HG02642 (cell line): ENCODE results near the gene SCFD1.
A peak's percentile ranks its signal among the peaks of the same experiment; 100 is the strongest.
"Not testable (repeated sequence)": the region's sequence is repeated elsewhere in the genome, so short reads cannot be mapped to it uniquely, and the experiment has no call there.

Experiments
- ATAC-seq: cut with Tn5 transposase; IDR thresholded peaks from one replicate; pipeline ENCODE4 v1.9.1; 2021; ENCODE audit warnings: mild to moderate bottlenecking; ENCODE audit not compliant: unreplicated experiment, poor library complexity

The SCFD1 gene

DNA sequence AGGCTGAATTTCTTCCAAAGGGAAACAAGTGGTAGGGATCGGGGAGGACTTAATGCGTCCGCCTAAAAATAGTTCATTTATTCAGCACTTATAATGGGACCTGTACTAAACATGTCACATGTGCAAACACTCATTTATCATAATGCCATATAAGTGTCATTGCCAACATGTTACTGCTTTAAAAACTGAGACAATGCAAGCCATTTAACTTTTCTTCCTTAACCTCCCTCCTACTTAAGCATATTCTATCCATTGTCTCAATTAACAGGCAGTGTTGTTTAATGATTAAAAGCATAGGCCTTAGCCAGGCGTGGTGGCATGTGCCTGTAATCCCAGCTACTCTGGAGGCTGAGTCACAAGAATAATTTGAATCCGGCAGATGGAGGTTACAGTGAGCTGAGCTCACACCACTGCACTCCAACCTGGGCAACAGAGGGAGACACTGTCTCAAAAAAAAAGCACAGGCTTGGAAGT lies 13.5 kb upstream of the SCFD1 start:
- no peak for ATAC-seq

DNA sequence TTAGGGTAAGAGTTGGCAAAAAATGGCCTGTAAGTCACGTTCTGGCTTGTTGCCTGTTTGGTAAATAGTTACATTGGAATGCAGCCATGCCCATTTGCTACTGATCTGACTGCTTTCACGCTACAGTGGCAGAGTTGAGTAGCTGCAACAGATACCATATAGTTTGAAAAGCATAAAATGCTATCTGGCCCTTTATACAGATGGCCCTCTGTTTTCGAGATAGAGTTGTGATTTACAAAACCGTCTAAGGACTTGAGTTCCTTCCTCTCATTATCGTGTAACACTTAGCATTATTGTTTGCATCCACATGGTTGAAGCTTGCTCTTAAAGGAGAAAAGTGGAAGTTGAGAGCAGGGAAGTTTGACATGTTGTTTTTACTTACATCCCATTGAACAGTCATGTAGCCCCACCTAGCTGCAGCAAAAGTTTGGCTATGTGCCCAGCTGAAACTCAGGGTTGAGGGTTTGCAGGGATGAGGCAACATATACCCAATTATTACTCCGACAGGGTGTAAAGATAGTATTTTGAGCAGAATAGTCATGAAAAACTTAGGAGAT lies 11.3 kb upstream of the SCFD1 start:
- ATAC-seq: no peak

DNA sequence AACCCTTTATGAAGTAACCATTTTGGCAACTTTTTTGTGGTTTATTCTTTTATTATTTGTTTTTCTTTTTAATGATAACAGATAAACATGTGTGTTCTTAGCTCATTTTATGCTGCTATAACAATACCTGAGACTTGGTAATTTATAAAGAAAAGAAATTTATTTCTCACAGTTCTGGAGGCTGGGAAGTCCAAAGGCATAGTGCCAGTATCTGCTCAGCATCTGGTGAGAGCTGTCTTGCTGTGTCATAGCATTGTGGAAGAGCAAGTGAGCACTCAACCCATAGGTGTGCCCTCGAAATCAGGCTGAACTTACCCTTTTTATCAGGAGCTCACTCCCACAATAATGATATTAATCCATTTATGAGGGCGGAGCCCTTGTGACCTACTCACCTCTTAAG lies 8.0 kb upstream of the SCFD1 start:
- ATAC-seq: no peak

DNA sequence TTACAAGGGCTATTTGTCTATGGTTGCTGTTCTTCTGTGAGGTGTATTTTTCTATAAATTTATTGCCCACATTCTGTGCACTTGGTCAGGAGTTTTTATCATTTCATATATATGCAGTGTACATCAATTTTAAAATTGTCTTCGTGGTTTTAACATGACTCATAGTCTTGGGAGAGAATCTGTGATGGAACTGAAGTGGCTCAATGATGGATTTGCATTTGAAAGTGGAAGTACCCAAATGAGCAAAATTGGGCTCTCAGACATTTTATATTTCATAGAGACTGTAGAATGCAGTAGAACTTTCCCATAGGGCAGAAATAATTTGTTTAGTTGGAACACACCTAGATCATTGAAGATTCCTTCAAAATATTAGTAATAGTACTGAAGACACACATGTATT lies 1.9 kb upstream of the SCFD1 start:
- ATAC-seq: peak; percentile 32

DNA sequence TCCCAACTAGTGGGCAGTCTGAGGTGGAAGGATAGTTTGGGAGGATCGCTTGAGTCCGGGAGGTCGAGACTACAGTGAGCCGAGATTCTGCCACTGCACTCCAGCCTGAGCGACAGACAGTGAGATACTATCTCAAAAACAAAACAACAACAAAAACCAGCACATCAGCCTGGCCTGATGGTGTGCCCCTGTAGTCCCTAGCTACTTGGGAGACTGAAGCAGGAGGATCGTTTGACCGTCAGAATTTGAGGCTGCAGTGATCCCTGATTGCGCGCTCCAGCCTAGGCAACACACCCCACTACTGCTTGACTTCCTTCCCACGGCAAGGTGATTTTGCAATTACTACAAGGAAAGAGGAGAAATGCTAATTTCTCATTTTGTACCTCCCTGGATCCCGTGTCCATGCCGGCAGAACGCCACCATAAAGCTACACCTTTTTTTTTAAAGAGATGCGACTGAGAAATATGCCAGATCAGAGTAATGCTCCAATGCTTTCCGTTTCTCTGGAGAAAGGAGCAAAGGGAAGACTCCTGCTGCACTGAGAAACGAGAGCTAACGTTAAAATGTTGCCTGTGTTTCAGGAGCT lies 672 bp upstream of the SCFD1 start:
- ATAC-seq: no peak

DNA sequence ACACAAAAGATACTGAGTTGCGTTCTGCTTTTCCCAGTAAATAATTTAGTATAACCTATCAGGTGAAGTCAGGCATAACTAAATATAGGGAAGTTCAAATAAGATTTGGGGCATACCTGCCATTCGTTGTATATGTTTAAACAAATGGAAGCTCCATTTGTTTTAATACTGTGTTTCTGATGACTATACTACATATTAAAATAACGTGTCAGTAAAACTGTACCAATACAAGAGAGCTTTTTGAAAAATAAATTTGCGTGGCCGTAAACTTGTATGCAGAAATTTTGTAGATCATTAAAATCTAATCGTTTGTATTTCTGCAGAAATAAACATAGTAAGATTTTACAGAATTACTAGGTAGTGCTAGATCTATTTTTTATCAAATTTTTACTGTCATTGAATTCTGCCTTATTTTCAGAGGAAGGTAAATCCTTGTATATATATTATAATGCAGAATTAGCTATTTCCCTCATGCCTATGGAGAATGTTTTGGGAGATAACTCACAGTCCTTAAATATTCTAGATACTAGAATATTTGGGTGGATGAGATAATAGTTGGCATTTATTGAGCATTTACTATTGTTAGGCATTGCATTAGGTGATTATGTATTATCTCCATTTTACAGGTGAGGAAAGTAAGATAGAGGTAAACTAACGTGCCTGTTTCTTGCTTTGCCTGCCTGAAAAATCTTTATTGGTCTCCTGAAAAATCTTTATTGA lies 1.5 kb downstream of the SCFD1 start:
- no peak for ATAC-seq

DNA sequence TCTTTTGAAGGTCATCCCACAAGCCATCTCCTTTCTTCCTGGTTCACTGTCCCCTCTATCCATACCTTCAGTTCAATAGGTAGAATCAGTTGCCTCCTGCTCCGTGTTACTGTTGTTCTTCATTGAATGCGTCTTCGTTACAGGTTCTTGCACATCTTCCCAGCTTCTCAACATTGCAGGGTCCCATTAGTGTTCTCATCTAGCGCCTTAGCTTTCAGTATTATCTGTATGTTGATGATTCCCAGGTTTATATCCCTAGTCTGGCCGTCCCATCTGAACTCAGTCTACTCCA lies 2.0 kb downstream of the SCFD1 start:
- no peak for ATAC-seq

DNA sequence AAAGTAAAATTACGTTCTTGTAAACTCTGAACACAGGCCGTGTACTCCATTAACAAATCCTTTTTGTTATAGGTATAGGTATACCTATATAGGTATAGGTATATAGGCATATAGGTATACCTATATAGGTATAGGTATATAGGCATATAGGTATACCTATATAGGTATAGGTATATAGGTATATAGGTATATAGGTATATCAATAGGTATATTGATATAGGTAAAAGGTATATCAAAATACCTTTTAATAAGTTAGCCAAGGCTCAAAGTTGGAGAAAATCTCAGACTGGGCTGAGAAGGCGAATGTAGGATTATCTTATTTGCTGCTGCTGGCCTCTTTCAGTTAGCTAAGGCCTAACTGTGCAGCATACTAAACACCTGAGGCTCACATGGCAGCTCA lies 3.4 kb downstream of the SCFD1 start:
- ATAC-seq: no peak

DNA sequence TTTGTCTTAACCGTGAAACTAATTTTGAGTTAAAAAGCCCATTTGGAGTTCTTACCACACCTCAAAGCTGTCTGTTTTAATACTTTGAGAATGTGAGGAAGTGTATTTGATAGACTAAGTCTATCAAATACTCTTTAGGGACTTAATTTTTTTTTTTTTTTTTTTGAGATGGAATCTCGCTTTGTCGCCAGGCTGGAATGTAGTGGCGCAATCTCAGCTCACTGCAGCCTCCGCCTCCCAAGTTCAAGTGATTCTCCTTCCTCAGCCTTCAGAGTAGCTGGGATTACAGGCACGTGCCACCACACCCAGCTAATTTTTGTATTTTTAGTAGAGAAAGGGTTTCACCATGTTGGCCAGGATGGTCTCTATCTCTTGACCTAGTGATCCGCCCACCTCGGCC lies 7.3 kb downstream of the SCFD1 start:
- ATAC-seq: not testable (repeated sequence)

DNA sequence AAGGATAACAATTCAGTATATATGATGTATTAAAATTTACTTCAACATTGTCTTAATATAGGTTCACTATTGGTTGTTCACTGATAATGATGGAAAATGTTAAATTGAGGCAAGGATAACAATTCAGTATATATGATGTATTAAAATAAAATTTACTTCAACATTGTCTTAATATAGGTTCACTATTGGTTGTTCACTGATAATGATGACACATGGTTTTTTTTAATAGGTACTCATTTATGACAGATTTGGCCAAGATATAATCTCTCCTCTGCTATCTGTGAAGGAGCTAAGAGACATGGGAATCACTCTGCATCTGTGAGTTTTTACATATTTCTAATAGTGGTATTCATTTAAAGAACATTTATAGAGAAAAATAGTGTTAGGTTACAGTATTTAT lies 8.1 kb downstream of the SCFD1 start:
- ATAC-seq: no peak

DNA sequence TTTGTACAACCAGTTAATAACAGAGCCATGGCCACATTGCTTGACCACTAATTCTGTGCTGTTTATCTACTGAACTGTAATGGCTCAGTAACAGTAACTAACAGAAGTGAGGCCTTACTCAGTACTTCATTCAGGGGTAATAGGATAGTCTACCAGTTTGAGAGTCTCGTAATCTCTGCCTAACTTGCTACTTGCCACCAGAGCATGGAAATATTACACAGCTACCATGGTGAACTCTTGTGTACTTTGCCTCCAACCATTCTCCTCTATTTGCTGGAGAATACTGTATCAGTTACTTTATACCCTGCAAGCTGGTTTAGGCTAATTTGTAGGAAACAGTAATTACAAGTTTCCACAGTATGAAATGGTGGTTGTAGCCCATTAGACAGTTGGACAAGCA lies 10.6 kb downstream of the SCFD1 start:
- no peak for ATAC-seq

DNA sequence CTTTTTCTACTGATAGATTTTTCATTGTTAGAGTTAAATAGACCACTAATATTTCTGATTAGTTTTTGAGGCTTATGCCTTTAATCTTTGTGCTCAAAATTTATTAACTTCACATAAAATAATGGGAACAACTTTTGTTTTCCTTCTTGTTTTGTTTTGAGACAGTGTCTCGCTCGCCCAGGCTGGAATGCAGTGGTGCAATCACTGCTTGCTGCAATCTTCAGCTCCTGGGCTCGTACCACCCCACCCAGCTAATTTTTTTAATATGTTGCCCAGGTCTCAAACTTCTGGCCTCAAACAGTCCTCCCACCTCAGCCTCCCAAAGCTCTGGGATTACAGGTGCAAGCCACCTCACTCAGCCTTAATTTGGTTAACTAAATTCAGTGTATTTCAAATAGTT lies 16.8 kb downstream of the SCFD1 start:
- ATAC-seq: no peak

DNA sequence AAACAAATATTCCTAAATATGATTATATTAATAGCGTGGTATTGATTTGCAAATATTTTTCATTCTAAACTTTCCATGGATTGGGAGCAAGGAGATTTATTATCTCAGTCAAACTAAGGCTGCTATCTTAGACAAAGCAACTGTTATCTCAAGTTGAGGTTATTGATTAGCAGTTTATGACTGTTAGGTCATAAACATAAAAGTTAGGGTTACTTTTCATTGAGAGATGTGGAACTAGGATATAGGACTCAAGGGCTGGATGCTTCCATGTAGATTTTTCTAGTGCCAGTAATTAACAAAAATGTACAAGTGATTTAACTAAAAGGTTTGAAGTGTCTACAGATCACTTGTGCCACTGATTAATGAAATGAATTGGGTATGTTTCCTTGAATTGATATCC lies 19.1 kb downstream of the SCFD1 start:
- ATAC-seq: no peak

DNA sequence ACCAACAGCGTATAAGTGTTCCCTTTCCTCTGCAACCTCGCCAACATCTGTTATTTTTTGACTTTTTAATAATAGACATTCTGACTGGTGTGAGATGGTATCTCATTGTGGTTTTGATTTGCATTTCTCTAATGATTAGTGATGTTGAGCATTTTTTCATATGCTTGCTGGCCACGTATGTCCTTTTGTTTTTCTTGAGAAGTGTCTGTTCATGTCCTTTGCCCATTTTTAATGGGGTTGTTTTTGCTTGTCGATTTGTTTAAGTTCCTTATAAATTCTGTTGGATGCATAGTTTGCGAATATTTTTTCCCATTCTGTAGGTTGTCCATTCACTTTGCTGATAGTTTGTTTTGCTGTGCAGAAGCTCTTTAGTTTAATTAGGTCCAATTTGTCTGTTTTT lies 22.3 kb downstream of the SCFD1 start:
- not testable (repeated sequence) for ATAC-seq

DNA sequence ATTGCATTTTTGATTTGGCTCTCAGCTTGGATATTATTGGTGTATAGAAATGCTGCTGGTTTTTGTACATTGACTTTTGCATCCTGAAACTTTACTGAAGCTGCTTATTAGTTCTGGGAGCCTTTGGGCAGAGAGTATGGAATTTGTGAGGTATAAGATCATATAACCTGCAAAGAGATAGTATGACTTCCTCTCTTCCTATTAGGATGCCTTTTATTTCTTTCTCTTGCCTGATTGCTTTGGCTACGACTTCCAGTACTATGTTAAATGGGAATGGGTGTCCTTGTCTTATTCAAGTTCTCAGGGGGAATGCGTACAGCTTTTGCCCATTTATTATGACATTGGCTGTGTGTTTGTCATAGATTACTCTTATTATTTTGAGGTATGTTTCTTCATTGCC lies 23.5 kb downstream of the SCFD1 start:
- ATAC-seq: no peak

DNA sequence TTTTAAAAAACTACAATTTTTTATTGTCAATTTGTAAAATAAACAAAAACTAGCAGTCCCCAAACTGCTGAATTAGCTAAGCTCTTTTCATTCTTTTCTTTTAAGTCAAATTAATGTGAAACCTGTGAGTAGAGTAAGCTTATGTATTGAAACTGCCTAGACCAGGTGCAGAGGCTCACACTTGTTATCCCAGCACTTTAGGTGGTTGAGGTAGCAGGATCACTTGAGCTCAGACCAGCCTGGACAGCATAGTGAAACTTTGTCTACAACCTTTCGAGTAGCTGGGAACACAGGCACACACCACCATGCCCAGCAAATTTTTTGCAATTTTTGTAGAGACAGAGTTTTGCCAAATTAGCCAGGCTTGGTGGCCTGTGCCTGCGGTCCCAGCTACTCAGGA lies 26.4 kb downstream of the SCFD1 start:
- peak; percentile 79 for ATAC-seq

DNA sequence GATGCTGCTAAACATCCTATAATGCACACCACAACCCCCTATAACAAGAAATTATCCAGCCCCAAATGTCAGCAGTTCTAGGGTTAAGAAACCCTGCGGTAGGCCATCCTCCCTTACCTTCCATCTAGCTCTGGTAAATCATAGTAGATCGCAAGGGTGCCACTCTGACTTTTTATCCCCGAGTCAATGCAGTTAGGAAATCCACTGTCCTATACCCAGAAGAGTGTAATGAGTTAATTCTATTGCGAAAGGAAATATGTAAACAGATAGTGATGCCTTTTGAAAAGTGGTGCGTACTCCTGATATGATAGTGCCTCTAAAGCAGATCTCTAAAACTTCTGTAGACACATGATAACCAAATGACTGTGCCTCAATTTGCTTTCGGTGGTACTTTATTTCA lies 29.8 kb downstream of the SCFD1 start:
- no peak for ATAC-seq

DNA sequence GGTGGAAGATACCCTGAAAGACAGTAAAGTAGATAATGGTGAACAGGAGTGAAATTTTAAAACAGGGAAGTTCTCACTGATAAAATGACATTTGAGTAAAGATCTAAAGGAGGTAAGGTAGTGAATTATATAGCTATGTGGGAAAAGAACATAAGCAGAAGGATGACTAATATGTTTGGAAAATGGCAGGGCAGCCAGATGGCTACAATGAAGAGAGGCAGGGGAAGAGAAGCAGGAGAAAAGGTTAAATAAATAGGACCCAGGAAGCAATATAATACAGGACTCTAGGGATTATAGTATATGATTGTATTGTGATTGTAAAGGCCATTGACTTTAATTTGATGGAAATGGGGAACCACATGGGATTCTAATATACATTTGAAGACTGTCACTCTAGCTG lies 33.0 kb downstream of the SCFD1 start:
- ATAC-seq: no peak

DNA sequence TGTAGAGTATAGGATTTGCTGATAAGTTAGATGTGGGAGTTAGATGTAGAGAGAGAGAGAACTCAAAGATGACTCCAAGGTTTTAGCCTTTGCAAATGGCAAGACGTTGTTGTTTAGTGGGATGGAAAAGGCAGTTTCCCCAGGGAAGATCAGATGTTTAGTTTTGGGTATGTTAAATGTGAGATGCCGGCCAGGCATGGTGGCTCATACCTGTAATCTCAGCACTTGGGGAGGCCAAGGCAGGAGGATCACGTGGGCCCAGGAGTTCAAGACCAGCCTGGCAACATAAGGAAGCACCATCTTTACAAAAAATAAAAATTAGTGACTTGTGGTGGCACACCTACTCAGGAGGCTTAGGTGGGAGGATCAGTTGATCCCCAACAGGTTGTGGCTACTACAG lies 33.5 kb downstream of the SCFD1 start:
- ATAC-seq: no peak

DNA sequence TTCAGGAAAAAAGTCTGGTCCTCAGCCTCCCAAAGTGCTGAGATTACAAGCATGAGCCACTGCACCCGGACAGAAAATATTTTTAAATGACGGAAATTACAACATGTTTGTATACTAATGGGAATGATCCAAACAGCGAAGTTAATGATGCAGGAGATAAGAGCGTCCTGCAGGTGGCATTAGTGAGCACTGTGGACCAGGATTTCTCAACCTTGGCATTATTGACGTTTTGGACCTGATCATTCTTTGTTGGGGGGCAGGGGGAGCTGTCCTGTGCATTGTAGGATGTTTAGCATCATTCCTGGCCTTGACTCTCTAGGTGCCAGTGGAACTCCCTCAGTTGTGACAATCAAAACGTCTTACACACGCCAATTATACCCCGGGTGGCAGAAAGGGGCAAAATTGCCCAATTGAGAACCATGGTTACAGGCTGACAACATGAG lies 34.1 kb downstream of the SCFD1 start:
- peak; percentile 50 for ATAC-seq

DNA sequence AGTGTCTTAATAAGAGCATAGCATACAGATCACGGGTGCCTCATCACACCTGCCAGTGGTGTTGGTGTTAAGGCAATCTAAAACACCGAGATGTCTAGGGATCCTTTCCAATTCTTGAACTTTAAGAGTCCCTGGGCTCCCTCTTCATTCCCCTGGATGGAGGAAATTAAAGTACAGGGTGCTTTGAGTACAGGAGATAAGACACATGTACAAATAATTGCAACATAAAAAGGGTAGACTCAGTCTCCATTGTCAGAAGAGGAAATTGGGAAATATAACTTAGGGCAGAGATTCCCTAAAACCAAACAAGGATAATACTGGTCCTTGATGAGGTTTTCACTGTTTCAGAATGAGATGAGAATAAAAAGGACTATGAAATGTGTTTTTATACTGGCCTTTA lies 34.9 kb downstream of the SCFD1 start:
- ATAC-seq: no peak

DNA sequence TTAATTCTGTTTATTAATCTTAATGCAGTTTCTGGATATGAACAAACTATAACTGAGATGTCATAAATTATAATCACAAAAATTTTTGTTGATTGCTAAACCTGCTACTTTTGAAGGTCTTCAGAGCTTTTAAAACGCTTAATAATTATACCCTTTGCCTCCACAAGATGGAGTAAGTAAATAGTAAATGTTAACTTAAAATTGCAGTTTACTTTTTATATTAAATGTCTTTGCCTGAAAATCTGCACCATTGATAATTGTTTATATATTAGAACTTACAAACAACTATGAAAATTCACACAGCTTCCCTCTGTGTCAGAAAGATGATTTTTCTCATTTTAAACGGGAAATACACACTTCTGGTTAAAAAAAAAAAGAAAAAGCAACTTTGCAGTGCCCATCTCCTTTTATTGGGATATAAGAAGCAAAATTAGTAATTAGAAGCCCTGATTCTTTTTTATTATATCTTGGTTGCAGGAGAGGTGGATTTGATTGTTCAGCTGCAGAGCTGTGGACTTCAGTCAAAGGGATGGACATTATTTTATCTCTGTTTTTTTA lies 35.6 kb downstream of the SCFD1 start:
- no peak for ATAC-seq
